Activated naive CD4-positive, alpha-beta T cell treated with anti-CD3 and anti-CD28 coated beads for 36 hours (primary cell): ENCODE results near the gene PSMB10. TPM values are rescaled to one million over a fixed set of nuclear protein-coding genes. Genes with fewer than 3 reads are reported as not detected.
"Not testable (repeated sequence)": the region's sequence is repeated elsewhere in the genome, so short reads cannot be mapped to it uniquely, and the experiment has no call there.

Experiments
- CTCF ChIA-PET: fragments of 350-600 bp; sonication (Branson Sonifier 250); formaldehyde crosslinking; loops from one replicate; lab custom pipeline; 2021; ENCODE audit warnings: antibody characterized with exemption; lab: Charles Lee
- DNase-seq: peaks from one replicate; pipeline ENCODE4 v3.0.0-alpha.2; 2020
- H3K27ac Mint-ChIP-seq: one replicate; pipeline ENCODE4 v1.8.0; 2021; ENCODE audit warnings: mild to moderate bottlenecking, mixed read lengths
- H3K27me3 Mint-ChIP-seq: one replicate; pipeline ENCODE4 v1.8.0; 2021; ENCODE audit warnings: low read depth, mixed read lengths
- H3K36me3 Mint-ChIP-seq: one replicate; pipeline ENCODE4 v1.8.0; 2021; ENCODE audit warnings: low read depth, mixed read lengths
- H3K4me1 Mint-ChIP-seq: one replicate; pipeline ENCODE4 v1.8.0; 2021; ENCODE audit warnings: low read depth, mixed read lengths
- H3K4me3 Mint-ChIP-seq: one replicate; pipeline ENCODE4 v1.8.0; 2021; ENCODE audit warnings: mild to moderate bottlenecking, moderate library complexity, mixed read lengths
- H3K9me3 Mint-ChIP-seq: one replicate; pipeline ENCODE4 v1.8.0; 2021; ENCODE audit warnings: mixed read lengths
- intact Hi-C: fragments of 100-400 bp; cut with micrococcal nuclease; formaldehyde crosslinking; loops from one replicate; pipeline ENCODE4 v1.15.1; 2023
- total RNA-seq, 2 experiments: library from RNA; stranded (reverse); gene quantifications; one replicate each; pipeline ENCODE4 v1.2.3, GENCODE V29; 2021

PSMB10 gene
- total RNA-seq, 2 experiments from 2014 or later, result 138 to 147 TPM

GRCh38 chr16:67915831-67916723, 20.6 kb downstream of the PSMB10 start:
- Mint-ChIP-seq H3K27me3 (no peaks in the 10 kb centered on the region), H3K36me3 (peaks cover 2% of the 10 kb centered on the region), H3K27ac (peak overlapping the region; percentile 27), H3K4me1 (peaks cover 28% of the 10 kb centered on the region), H3K4me3 (no peak overlapping the region), H3K9me3 (no peaks in the 10 kb centered on the region)
- intact Hi-C loops, result loop anchor here (5.0 kb wide), 1 partner anchor 354 kb away; the partner anchor contains the start of gene CTCF
- no peak for DNase-seq
- CTCF ChIA-PET, result interaction anchor here (1.0 to 4.7 kb wide), 4 partner anchors 28 to 125 kb away, joined by 3 to 25 read pairs (median 4); partner anchors contain the start of gene NRN1L

GRCh38 chr16:67915496-67915769, 21.2 kb downstream of the PSMB10 start:
- H3K27ac Mint-ChIP-seq, DNase-seq, H3K4me3 Mint-ChIP-seq, H3K36me3 Mint-ChIP-seq, H3K9me3 Mint-ChIP-seq, H3K27me3 Mint-ChIP-seq: not testable (repeated sequence)
- peaks cover 32% of the 10 kb centered on the region for H3K4me1 Mint-ChIP-seq
- intact Hi-C loops, result loop anchor here (5.0 kb wide), 1 partner anchor 353 kb away; the partner anchor contains the start of gene CTCF
- CTCF ChIA-PET, result interaction anchor here (0.7 to 2.4 kb wide), 6 partner anchors 26 to 138 kb away, joined by 3 to 6 read pairs (median 4); no protein-coding TSS in a partner anchor

- CTCF ChIA-PET, result interaction anchor here (0.7 to 2.4 kb wide), 8 partner anchors 14 to 182 kb away, joined by 3 to 6 read pairs (median 4); no protein-coding TSS in a partner anchor
- H3K4me3 Mint-ChIP-seq, result no peak overlapping the region
- H3K9me3 Mint-ChIP-seq, result no peaks in the 10 kb centered on the region
- no peaks in the 10 kb centered on the region for H3K27me3 Mint-ChIP-seq
- peaks cover 37% of the 10 kb centered on the region for H3K4me1 Mint-ChIP-seq
- intact Hi-C loops, result loop anchor here (5.0 kb wide), 1 partner anchor 353 kb away; the partner anchor contains the start of gene CTCF
- no peak overlapping the region for H3K27ac Mint-ChIP-seq
- H3K36me3 Mint-ChIP-seq, result peaks cover 2% of the 10 kb centered on the region
- no peak for DNase-seq
Observed at GRCh38 chr16:67914758-67915495, 21.7 kb downstream of the PSMB10 start.

- intact Hi-C loops, result no loop called here
- H3K27me3 Mint-ChIP-seq, result no peaks in the 10 kb centered on the region
- H3K4me3 Mint-ChIP-seq, result no peak overlapping the region
- CTCF ChIA-PET, result interaction anchor here (0.7 to 2.3 kb wide), 4 partner anchors 13 to 127 kb away, joined by 3 to 11 read pairs (median 4); partner anchors contain the start of gene NRN1L
- H3K36me3 Mint-ChIP-seq, result peaks cover 5% of the 10 kb centered on the region
- H3K27ac Mint-ChIP-seq, result peak overlapping the region; percentile 56
- peak; percentile 83 for DNase-seq
- peaks cover 21% of the 10 kb centered on the region for H3K4me1 Mint-ChIP-seq
- H3K9me3 Mint-ChIP-seq, result no peaks in the 10 kb centered on the region
Observed at GRCh38 chr16:67910158-67910557, 26.5 kb downstream of the PSMB10 start.

- H3K4me3 Mint-ChIP-seq, result no peak overlapping the region
- H3K9me3 Mint-ChIP-seq, result no peaks in the 10 kb centered on the region
- peak overlapping the region; percentile 46 for H3K27ac Mint-ChIP-seq
- H3K4me1 Mint-ChIP-seq, result peaks cover 21% of the 10 kb centered on the region
- CTCF ChIA-PET, result interaction anchor here (1.1 to 1.9 kb wide), 3 partner anchors 16 to 93 kb away, joined by 5 to 6 read pairs (median 5); partner anchors contain the start of gene NRN1L
- DNase-seq, result no peak
- no peaks in the 10 kb centered on the region for H3K27me3 Mint-ChIP-seq
- H3K36me3 Mint-ChIP-seq, result peaks cover 2% of the 10 kb centered on the region
- intact Hi-C loops, result no loop called here
Observed at GRCh38 chr16:67909056-67909742, 27.5 kb downstream of the PSMB10 start.

- CTCF ChIA-PET, result interaction anchor here (0.7 to 1.9 kb wide), 3 partner anchors 17 to 24 kb away, joined by 4 to 6 read pairs (median 5); partner anchors contain the start of gene NRN1L
- no peak overlapping the region for H3K27ac Mint-ChIP-seq
- DNase-seq, result no peak
- intact Hi-C loops, result no loop called here
- peaks cover 21% of the 10 kb centered on the region for H3K4me1 Mint-ChIP-seq
- H3K27me3 Mint-ChIP-seq, result no peaks in the 10 kb centered on the region
- peaks cover 2% of the 10 kb centered on the region for H3K36me3 Mint-ChIP-seq
- H3K9me3 Mint-ChIP-seq, result no peaks in the 10 kb centered on the region
- no peak overlapping the region for H3K4me3 Mint-ChIP-seq
Observed at GRCh38 chr16:67907397-67908180, 29.1 kb downstream of the PSMB10 start.

GRCh38 chr16:67902831-67903230, 33.8 kb downstream of the PSMB10 start:
- Mint-ChIP-seq H3K4me3 (no peak overlapping the region), H3K27ac (no peak overlapping the region), H3K4me1 (peaks cover 8% of the 10 kb centered on the region), H3K27me3 (no peaks in the 10 kb centered on the region), H3K9me3 (no peaks in the 10 kb centered on the region), H3K36me3 (no peaks in the 10 kb centered on the region)
- no peak for DNase-seq
- intact Hi-C loops, result no loop called here
- CTCF ChIA-PET, result interaction anchor here (0.9 kb wide), 1 partner anchor 23 kb away, joined by 4 read pairs; no protein-coding TSS in a partner anchor

- Mint-ChIP-seq H3K4me1 (peaks cover 13% of the 10 kb centered on the region), H3K27me3 (no peaks in the 10 kb centered on the region), H3K9me3 (no peaks in the 10 kb centered on the region), H3K36me3 (no peaks in the 10 kb centered on the region), H3K27ac (no peak overlapping the region), H3K4me3 (no peak overlapping the region)
- intact Hi-C loops, result no loop called here
- DNase-seq, result no peak
- CTCF ChIA-PET, result no interaction called here
Observed at GRCh38 chr16:67901734-67902133, 34.9 kb downstream of the PSMB10 start.

GRCh38 chr16:67897231-67897630, 39.4 kb downstream of the PSMB10 start:
- H3K9me3 Mint-ChIP-seq, result no peaks in the 10 kb centered on the region
- no peaks in the 10 kb centered on the region for H3K36me3 Mint-ChIP-seq
- no peak for DNase-seq
- H3K4me1 Mint-ChIP-seq, result peaks cover 43% of the 10 kb centered on the region
- intact Hi-C loops, result no loop called here
- no peak overlapping the region for H3K27ac Mint-ChIP-seq
- H3K4me3 Mint-ChIP-seq, result no peak overlapping the region
- CTCF ChIA-PET, result interaction anchor here (0.6 to 2.9 kb wide), 4 partner anchors 13 to 116 kb away, joined by 3 to 13 read pairs (median 3); no protein-coding TSS in a partner anchor
- H3K27me3 Mint-ChIP-seq, result no peaks in the 10 kb centered on the region

- peak overlapping the region; percentile 82 for H3K27ac Mint-ChIP-seq
- H3K27me3 Mint-ChIP-seq, result no peaks in the 10 kb centered on the region
- DNase-seq, result peak; percentile 36
- intact Hi-C loops, result loop anchor here (1.0 to 5.0 kb wide), 6 partner anchors 41 to 582 kb away; partner anchors contain the start of genes ACD, CTCF, NUTF2 and PARD6A
- no peaks in the 10 kb centered on the region for H3K9me3 Mint-ChIP-seq
- peak overlapping the region; percentile 79 for H3K4me3 Mint-ChIP-seq
- H3K36me3 Mint-ChIP-seq, result no peaks in the 10 kb centered on the region
- H3K4me1 Mint-ChIP-seq, result peaks cover 41% of the 10 kb centered on the region
- CTCF ChIA-PET, result interaction anchor here (0.5 to 1.1 kb wide), 5 partner anchors 11 to 154 kb away, joined by 3 to 6 read pairs (median 3); no protein-coding TSS in a partner anchor
Observed at GRCh38 chr16:67893743-67894399, 42.8 kb downstream of the PSMB10 start.
